NCI-H2227 treated with DMSO at 0.1 percent for 48 hours (cell line): ENCODE data around the gene TIGIT.

Experiments used
- DNase-seq: peaks from one replicate; lab custom pipeline; 2025; lab: John Stamatoyannopoulos, UW

TIGIT gene

GRCh38 chr3:114313426-114313825, 19.6 kb downstream of the TIGIT start:
- DNase-seq: no peak

- no peak for DNase-seq
Observed at GRCh38 chr3:114314282-114314681, 20.5 kb downstream of the TIGIT start.

GRCh38 chr3:114318295-114318694, 24.5 kb downstream of the TIGIT start:
- DNase-seq: no peak

GRCh38 chr3:114319453-114319852, 25.6 kb downstream of the TIGIT start:
- no peak for DNase-seq

GRCh38 chr3:114320246-114320645, 26.4 kb downstream of the TIGIT start:
- no peak for DNase-seq

GRCh38 chr3:114323546-114324254, 29.9 kb downstream of the TIGIT start:
- DNase-seq: no peak

GRCh38 chr3:114327665-114328064, 33.8 kb downstream of the TIGIT start:
- no peak for DNase-seq

GRCh38 chr3:114328345-114328744, 34.5 kb downstream of the TIGIT start:
- no peak for DNase-seq

GRCh38 chr3:114329823-114330222, 36.0 kb downstream of the TIGIT start:
- no peak for DNase-seq

GRCh38 chr3:114331007-114331406, 37.2 kb downstream of the TIGIT start:
- no peak for DNase-seq

- DNase-seq: no peak
Observed at GRCh38 chr3:114331710-114332109, 37.9 kb downstream of the TIGIT start.

GRCh38 chr3:114332342-114333179, 38.7 kb downstream of the TIGIT start:
- no peak for DNase-seq

GRCh38 chr3:114333180-114333922, 39.5 kb downstream of the TIGIT start:
- no peak for DNase-seq

- DNase-seq: no peak
Observed at GRCh38 chr3:114333923-114334240, 40.1 kb downstream of the TIGIT start.

GRCh38 chr3:114336122-114336697, 42.4 kb downstream of the TIGIT start:
- DNase-seq: no peak

GRCh38 chr3:114336857-114337256, 43.0 kb downstream of the TIGIT start:
- DNase-seq: no peak

- DNase-seq: no peak
Observed at GRCh38 chr3:114338651-114339357, 45.0 kb downstream of the TIGIT start.

- DNase-seq: no peak
Observed at GRCh38 chr3:114344492-114344891, 50.7 kb downstream of the TIGIT start.

GRCh38 chr3:114350271-114350670, 56.4 kb downstream of the TIGIT start:
- no peak for DNase-seq

GRCh38 chr3:114350690-114351089, 56.9 kb downstream of the TIGIT start:
- DNase-seq: no peak

GRCh38 chr3:114351123-114351821, 57.4 kb downstream of the TIGIT start:
- no peak for DNase-seq
